NB4 (cell line): ENCODE results near the gene EXD3.
A peak's percentile ranks its signal among the peaks of the same experiment; 100 is the strongest.

ENCODE experiments used
- DNase-seq: peaks from one replicate; pipeline ENCODE4 v3.0.0; 2010; ENCODE audit warnings: low read depth
- H3K4me3 ChIP-seq: one replicate; pipeline ENCODE4 v1.5.1; 2011; ENCODE audit warnings: mild to moderate bottlenecking, low read depth, low read length, moderate library complexity
- CTCF ChIP-seq: IDR thresholded peaks from one replicate; pipeline ENCODE4 v1.5.1; 2012; ENCODE audit warnings: low read depth, low read length
- MYC ChIP-seq: IDR thresholded peaks from 2 replicates; pipeline ENCODE4 v1.6.1; 2011; ENCODE audit warnings: low read depth, low read length
- POLR2A ChIP-seq: IDR thresholded peaks from 2 replicates; pipeline ENCODE4 v1.6.1; 2011; ENCODE audit warnings: mild to moderate bottlenecking; ENCODE audit not compliant: insufficient read length; ENCODE audit errors: extremely low read depth
- TF ChIP-seq, protein P1 (sequence below): IDR thresholded peaks from 2 replicates; pipeline ENCODE4 v1.6.1; 2011; ENCODE audit warnings: low read depth, low read length

EXD3 gene

DNA sequence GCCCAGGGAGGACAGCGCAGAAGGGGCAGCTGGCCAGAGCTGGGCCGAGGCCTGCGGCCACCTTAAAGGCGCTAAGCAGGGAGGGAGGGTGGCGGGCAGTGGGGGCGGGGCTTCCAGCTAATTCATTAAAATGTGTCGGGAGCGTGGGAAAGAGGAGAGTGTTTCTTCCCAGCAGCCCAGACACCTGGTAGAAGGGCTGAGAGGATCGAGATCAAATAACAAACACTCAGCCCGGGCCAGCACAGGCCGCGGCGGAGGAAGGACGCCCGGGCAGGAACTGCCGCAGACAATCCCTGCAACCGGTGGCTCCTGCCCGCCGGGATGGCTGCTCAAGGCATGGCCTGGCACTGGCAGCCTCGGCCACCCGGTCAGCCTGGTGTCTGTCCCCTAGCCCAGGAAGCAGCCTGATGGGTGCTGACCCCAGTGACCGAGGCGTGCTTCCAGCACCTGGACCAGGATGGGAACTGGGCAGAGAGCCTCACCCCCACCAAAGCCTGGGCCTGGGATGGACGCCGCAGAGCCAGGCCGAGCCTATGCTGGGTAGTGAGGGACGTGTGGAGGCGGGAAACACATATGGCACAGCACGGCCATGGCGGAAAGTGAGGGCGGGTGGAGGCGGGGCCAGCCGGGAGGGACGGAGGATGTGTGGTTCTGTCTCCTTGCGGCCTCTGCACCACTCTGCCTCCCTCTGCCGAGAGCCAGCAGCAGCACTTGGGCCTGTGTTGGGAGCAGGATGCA lies 117.7 kb downstream of the EXD3 start:
- no peak for TF ChIP-seq MYC
- TF ChIP-seq, protein P1, sequence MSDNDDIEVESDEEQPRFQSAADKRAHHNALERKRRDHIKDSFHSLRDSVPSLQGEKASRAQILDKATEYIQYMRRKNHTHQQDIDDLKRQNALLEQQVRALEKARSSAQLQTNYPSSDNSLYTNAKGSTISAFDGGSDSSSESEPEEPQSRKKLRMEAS = no peak
- no peak for TF ChIP-seq POLR2A
- no peak for TF ChIP-seq CTCF
- DNase-seq = no peak
- no peak overlapping the region for H3K4me3 ChIP-seq

DNA sequence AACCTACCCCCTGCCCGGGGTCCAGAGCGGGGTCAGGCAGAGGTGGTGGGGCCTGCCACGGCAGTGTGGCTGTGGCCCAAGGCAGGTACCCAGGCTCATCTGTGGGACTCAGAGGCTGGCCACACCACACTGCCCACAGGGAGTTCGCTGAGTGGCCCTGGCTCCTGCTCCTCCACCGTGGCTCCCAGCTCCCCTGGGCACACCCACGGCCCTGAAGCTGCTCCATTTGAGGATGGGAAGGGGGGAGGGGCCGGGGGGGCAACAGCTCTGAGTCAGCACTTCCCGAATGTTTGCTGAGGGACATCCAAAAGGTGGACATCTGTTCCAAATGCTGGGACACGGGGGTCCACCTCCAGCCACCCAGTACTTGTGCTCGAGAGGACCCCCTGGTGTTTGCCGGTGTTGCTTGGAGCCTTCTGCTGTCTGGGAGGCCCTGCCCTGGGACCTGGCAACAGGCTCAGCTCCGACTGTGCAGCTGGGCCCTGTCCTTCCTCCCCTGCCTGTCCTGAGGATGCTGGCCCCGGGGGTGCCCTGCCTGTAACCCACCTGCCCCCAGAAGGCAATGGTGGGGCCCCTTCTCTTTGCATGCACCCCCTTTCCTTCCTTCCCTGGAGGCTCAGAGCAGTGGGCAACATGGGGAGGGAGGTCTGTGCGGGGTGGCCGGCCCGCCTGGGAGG lies 118.4 kb downstream of the EXD3 start:
- DNase-seq = no peak
- no peak for TF ChIP-seq POLR2A
- TF ChIP-seq, protein P1 = no peak
- no peak for TF ChIP-seq CTCF
- TF ChIP-seq MYC = no peak
- no peak overlapping the region for H3K4me3 ChIP-seq

GRCh38 chr9:137303893-137304382 lies 119.0 kb downstream of the EXD3 start:
- no peak overlapping the region for H3K4me3 ChIP-seq
- no peak for TF ChIP-seq CTCF
- TF ChIP-seq, protein P1 = no peak
- TF ChIP-seq POLR2A = no peak
- no peak for TF ChIP-seq MYC
- no peak for DNase-seq

DNA sequence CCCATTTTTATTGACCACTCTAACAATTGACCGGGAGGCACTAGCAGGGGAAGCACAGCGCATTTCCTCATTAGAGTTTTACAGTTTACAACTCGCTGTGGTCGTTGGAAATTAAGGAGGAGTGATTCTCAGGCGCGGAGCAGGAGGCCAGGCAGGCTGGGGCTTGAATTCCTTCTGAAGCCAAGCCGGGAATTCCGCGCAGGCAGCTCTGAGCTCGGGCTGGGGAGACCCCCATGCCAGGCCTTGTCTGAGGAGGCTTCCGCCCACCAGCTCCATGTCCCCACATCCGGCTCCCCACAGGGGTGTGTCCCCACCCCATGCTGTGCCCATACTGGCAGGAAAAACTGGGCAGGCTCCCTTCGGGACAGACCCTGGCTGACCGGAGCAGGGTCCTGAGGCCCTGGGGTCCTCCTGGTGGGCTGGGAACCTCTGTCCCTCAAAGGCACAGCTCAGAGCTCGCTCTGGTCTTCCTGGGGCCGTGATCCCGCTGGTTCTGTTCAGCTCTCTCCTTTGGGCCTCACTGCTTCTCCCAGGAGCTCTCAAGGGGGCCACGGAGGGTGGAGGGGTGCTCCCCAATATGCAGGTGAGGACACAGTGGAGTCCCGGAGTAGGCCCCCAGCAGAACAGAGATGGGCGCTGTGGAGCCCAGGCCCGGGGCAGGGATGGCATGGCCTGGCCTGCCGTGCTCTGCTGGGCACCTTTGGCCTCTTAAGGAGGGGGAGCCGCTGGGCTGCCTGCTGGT lies 119.6 kb downstream of the EXD3 start:
- no peak overlapping the region for H3K4me3 ChIP-seq
- TF ChIP-seq CTCF = no peak
- TF ChIP-seq, protein P1 = no peak; the same call in 1 of the 2 replicates
- TF ChIP-seq POLR2A = no peak
- no peak for TF ChIP-seq MYC
- DNase-seq = peak; percentile 62

GRCh38 chr9:137302449-137303150 lies 120.4 kb downstream of the EXD3 start:
- H3K4me3 ChIP-seq = peak overlapping the region; percentile 11
- TF ChIP-seq MYC (no peak), POLR2A (no peak), CTCF (peak; percentile 12)
- TF ChIP-seq, protein P1 = no peak
- DNase-seq = peak; percentile 49
